GM23338 (cell line): Measurements from ENCODE around the gene LITAF.

Experiments
- CREB1 ChIP-seq: fragments of 250-450 bp; sonication (Bioruptor Pico); IDR thresholded peaks from 2 replicates; pipeline ENCODE4 v1.5.0; 2020; ENCODE audit warnings: low read depth, mild to moderate bottlenecking, moderate library complexity
- CTCF ChIP-seq, 2 experiments: fragments of 200-600 bp in 1 of 2; sonication (generic) in 1 of 2; conservative IDR thresholded peaks; 2 replicates each; pipeline versions ENCODE4 v1.5.1 to v1.6.1; 2016 to 2017; ENCODE audit warnings: antibody characterized with exemption in 2 of 2, low read depth in 2 of 2, mild to moderate bottlenecking in 2 of 2, moderate library complexity in 1 of 2
- EZH2 ChIP-seq: fragments of 200-600 bp; sonication (generic); IDR thresholded peaks from one replicate; pipeline ENCODE4 v1.8.0; 2017; ENCODE audit warnings: antibody characterized with exemption, mild to moderate bottlenecking, low read depth; ENCODE audit not compliant: unreplicated experiment
- EZH2phosphoT487 ChIP-seq: fragments of 200-600 bp; sonication (generic); IDR thresholded peaks from one replicate; pipeline ENCODE4 v1.8.1; 2018; ENCODE audit warnings: antibody characterized with exemption; ENCODE audit not compliant: unreplicated experiment
- JUNB ChIP-seq: IDR thresholded peaks from one replicate; pipeline ENCODE4 v1.6.1; 2016; ENCODE audit warnings: antibody characterized with exemption; ENCODE audit not compliant: unreplicated experiment
- NANOG ChIP-seq: IDR thresholded peaks from 2 replicates; pipeline ENCODE4 v1.6.1; 2016; ENCODE audit warnings: antibody characterized with exemption, borderline replicate concordance
- POLR2AphosphoS5 ChIP-seq: IDR thresholded peaks from 2 replicates; pipeline ENCODE4 v1.6.1; 2016; ENCODE audit warnings: antibody characterized with exemption, low read depth
- REST ChIP-seq: IDR thresholded peaks from one replicate; pipeline ENCODE4 v1.6.1; 2018; ENCODE audit warnings: antibody characterized with exemption; ENCODE audit not compliant: unreplicated experiment
- STAT1 ChIP-seq: IDR thresholded peaks from one replicate; pipeline ENCODE4 v1.6.1; 2016; ENCODE audit warnings: antibody characterized with exemption; ENCODE audit not compliant: unreplicated experiment
- ZNF114 ChIP-seq: fragments of 250-450 bp; sonication (Bioruptor Pico); IDR thresholded peaks from 2 replicates; pipeline ENCODE4 v1.5.0; 2020; ENCODE audit warnings: mild to moderate bottlenecking, moderate library complexity
- ZNF331 ChIP-seq: fragments of 250-450 bp; sonication (Bioruptor Pico); IDR thresholded peaks from 2 replicates; pipeline ENCODE4 v1.5.0; 2020; ENCODE audit warnings: low read depth, mild to moderate bottlenecking, moderate library complexity

GRCh38 chr16:11625769-11626168, 39.0 kb upstream of the LITAF start:
- TF ChIP-seq EZH2 = no peak
- TF ChIP-seq CTCF (conservative IDR thresholded peaks at IDR 0.05; ENCODE audit: low read depth in 2 of 2) = no peak
- no peak for TF ChIP-seq REST
- TF ChIP-seq POLR2AphosphoS5 = no peak
- no peak for TF ChIP-seq ZNF331 (CRISPR knock-in tag)
- no peak for TF ChIP-seq STAT1
- no peak for TF ChIP-seq JUNB
- no peak for TF ChIP-seq CREB1 (CRISPR knock-in tag)
- TF ChIP-seq EZH2phosphoT487 = no peak
- no peak for TF ChIP-seq ZNF114 (CRISPR knock-in tag)
- no peak for TF ChIP-seq NANOG
